ENCODE results near the gene MYO10. TPM values are rescaled to one million over a fixed set of nuclear protein-coding genes. Genes with fewer than 3 reads are reported as not detected.

MYO10 gene
- total RNA-seq, 2 experiments from 2014 or later: not detected

DNA sequence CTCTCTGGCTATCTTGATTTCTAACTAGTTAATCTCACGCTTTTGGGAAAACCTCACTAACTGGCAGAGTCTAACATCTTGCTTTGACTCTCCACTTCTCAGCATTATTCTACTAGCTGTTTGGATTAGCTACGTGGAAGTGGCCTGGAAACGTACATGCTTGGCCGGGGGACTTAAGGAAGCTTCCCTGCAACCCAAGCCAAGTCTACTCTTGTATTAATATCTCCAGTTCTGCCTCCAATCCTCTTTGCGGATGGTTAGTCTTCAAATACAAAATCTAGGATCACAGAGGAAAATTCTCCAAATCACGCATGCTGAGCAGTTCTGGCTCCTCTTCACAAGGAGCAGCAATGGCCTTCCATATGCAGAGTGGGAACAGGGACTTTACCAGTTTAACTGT, 267.5 kb downstream of the MYO10 start:
- Mint-ChIP-seq H3K27ac (no peak overlapping the region), H3K4me3 (no peak overlapping the region), H3K9me3 (no peaks in the 10 kb centered on the region), H3K27me3 (no peaks in the 10 kb centered on the region), H3K4me1 (ENCODE audit: low read depth) (peaks cover 42% of the 10 kb centered on the region), H3K36me3 (ENCODE audit: low read depth) (no peaks in the 10 kb centered on the region)
- Histone ChIP-seq H3K4me1 (ENCODE audit: insufficient read depth, low read length) (peaks cover 16% of the 10 kb centered on the region), H3K36me3 (ENCODE audit: insufficient read depth, low read length) (no peaks in the 10 kb centered on the region), H3K27me3 (ENCODE audit: control insufficient read depth in 1 of 2, insufficient read depth in 2 of 2, low read length in 2 of 2) (no peaks in the 10 kb centered on the region), H3K27ac (ENCODE audit: low read depth in 1 of 2, low read length in 2 of 2) (no peak overlapping the region), H3K4me3 (ENCODE audit: low read length) (no peak overlapping the region), H3K9me3 (ENCODE audit: control insufficient read depth in 1 of 2, insufficient read depth in 1 of 2, low read length in 2 of 2) (no peaks in the 10 kb centered on the region)
- POLR2A ChIA-PET: no interaction called here
- intact Hi-C loops (cut with DNase I, micrococcal nuclease): loop anchor here (5.0 to 10.0 kb wide), 2 partner anchors 51 to 114 kb away; partner anchors contain the start of gene RETREG1 (in 1 of the 2)
- CTCF ChIA-PET: no interaction called here
- DNase-seq (no peak), ATAC-seq (ENCODE audit: poor library complexity) (no peak)
- no peak for TF ChIP-seq CTCF (IDR thresholded peaks at IDR 0.05)

GRCh38 chr5:16668194-16668593, 267.9 kb downstream of the MYO10 start:
- CTCF ChIA-PET: no interaction called here
- Mint-ChIP-seq H3K27me3 (no peaks in the 10 kb centered on the region), H3K9me3 (no peaks in the 10 kb centered on the region), H3K27ac (no peak overlapping the region), H3K4me3 (no peak overlapping the region), H3K4me1 (ENCODE audit: low read depth) (peaks cover 40% of the 10 kb centered on the region), H3K36me3 (ENCODE audit: low read depth) (no peaks in the 10 kb centered on the region)
- no peak for ATAC-seq (ENCODE audit: poor library complexity)
- TF ChIP-seq CTCF (IDR thresholded peaks at IDR 0.05): no peak
- DNase-seq: no peak
- no peak overlapping the region for H3K27ac ChIP-seq (ENCODE audit: low read depth in 1 of 2, low read length in 2 of 2)
- intact Hi-C loops (cut with DNase I, micrococcal nuclease): loop anchor here (5.0 to 10.0 kb wide), 2 partner anchors 51 to 113 kb away; partner anchors contain the start of gene RETREG1 (in 1 of the 2)
- H3K4me1 ChIP-seq (ENCODE audit: insufficient read depth, low read length): peaks cover 12% of the 10 kb centered on the region
- POLR2A ChIA-PET: interaction anchor here (3.4 kb wide), 1 partner anchor 51 kb away, joined by 24 read pairs; the partner anchor contains the start of gene RETREG1
- no peaks in the 10 kb centered on the region for H3K36me3 ChIP-seq (ENCODE audit: insufficient read depth, low read length)
- no peak overlapping the region for H3K4me3 ChIP-seq (ENCODE audit: low read length)
- H3K9me3 ChIP-seq (ENCODE audit: control insufficient read depth in 1 of 2, insufficient read depth in 1 of 2, low read length in 2 of 2): no peaks in the 10 kb centered on the region
- no peaks in the 10 kb centered on the region for H3K27me3 ChIP-seq (ENCODE audit: control insufficient read depth in 1 of 2, insufficient read depth in 2 of 2, low read length in 2 of 2)

- H3K4me3 ChIP-seq (ENCODE audit: low read length): no peak overlapping the region
- no peak overlapping the region for H3K27ac Mint-ChIP-seq
- intact Hi-C loops (cut with DNase I, micrococcal nuclease): loop anchor here (1.0 to 10.0 kb wide), 4 partner anchors 50 to 178 kb away; partner anchors contain the start of gene RETREG1 (in 2 of the 2)
- POLR2A ChIA-PET: interaction anchor here (0.8 to 3.4 kb wide), 6 partner anchors 10 to 199 kb away, joined by 3 to 24 read pairs (median 4); partner anchors contain the start of gene RETREG1
- no peaks in the 10 kb centered on the region for H3K36me3 ChIP-seq (ENCODE audit: insufficient read depth, low read length)
- no peaks in the 10 kb centered on the region for H3K9me3 Mint-ChIP-seq
- no peak overlapping the region for H3K4me3 Mint-ChIP-seq
- no peaks in the 10 kb centered on the region for H3K9me3 ChIP-seq (ENCODE audit: control insufficient read depth in 1 of 2, insufficient read depth in 1 of 2, low read length in 2 of 2)
- peaks cover 7% of the 10 kb centered on the region for H3K4me1 ChIP-seq (ENCODE audit: insufficient read depth, low read length)
- H3K4me1 Mint-ChIP-seq (ENCODE audit: low read depth): peaks cover 29% of the 10 kb centered on the region
- peak; percentile 78 for TF ChIP-seq CTCF (IDR thresholded peaks at IDR 0.05)
- H3K27ac ChIP-seq (ENCODE audit: low read depth in 1 of 2, low read length in 2 of 2): no peak overlapping the region
- no peaks in the 10 kb centered on the region for H3K27me3 Mint-ChIP-seq
- peak; percentile 41 for ATAC-seq (ENCODE audit: poor library complexity)
- CTCF ChIA-PET: interaction anchor here (0.8 to 1.4 kb wide), 10 partner anchors 13 to 213 kb away, joined by 3 to 8 read pairs (median 4); partner anchors contain the start of gene RETREG1
- H3K27me3 ChIP-seq (ENCODE audit: control insufficient read depth in 1 of 2, insufficient read depth in 2 of 2, low read length in 2 of 2): no peaks in the 10 kb centered on the region
- H3K36me3 Mint-ChIP-seq (ENCODE audit: low read depth): no peaks in the 10 kb centered on the region
- DNase-seq: peak in 12 of 14 experiments; percentile 9 to 63 (median 37)
Measured at GRCh38 chr5:16666883-16667398, 269.1 kb downstream of the MYO10 start.

Measured in CD4-positive, alpha-beta T cell (primary cell).